ENCODE measurements around the gene GRID2.

GRID2 gene

DNA sequence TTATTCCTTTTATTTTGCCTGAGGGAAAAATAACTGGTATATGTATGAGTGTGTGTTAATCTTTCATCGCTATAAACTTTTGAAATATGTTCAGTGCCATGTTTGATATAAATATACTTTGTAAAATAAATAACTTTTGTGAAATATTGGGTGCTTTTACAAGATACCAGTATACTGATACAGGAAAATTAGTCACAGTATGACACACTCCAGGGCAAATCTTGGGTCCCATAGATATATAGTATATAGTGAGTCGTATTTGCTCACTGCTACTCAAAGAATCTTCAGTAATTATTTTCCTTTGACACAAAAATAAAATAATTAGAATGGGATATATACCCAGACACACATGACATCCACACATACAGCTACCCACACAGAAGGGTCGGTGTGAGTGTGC lies 472.3 kb downstream of the GRID2 start:
- no peak for DNase-seq

DNA sequence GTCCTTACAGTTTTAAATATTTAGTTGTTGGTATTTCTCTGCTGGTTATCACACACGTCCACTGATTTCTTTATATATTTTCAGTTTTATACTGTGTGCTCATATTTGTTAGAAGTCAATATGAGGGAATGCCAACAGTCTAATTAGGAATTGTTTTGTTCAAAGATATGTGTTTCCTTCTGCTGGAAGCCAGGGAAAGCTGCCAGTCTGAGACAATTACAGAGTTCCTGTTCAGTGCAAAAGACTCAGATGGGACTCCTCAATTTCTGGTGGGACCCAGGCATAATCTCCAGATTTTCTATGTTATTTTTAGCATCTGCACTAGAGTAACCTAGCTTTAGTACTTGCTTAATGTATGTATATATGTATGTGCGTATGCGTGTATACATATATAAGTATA lies 486.0 kb downstream of the GRID2 start:
- DNase-seq: no peak

DNA sequence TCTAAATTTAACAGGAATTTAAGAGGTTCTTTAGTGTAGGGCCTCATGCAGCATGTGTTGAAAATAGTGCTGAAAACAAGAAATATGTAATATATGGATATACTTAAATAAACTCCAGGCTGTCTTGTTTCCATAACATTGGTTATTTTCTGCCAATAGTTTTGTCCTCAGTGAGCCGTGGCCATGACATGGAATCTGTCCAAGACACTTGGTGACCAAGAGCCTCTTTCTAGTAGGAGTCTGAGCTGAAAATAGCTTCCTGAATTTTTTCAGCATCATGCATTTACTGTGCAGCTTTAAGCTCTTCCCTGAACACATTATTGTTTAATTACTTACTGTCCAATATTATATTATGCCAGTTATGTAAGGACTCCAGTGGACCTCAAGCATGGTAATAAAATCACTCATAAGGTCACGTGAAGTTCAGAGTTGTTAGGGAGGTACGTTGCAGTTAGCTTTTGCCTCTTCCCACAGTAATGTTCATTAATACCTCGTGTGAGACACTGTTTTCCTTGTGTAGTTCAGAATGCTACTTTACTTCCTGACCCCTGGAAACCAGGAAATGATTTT lies 488.2 kb downstream of the GRID2 start:
- no peak for DNase-seq

DNA sequence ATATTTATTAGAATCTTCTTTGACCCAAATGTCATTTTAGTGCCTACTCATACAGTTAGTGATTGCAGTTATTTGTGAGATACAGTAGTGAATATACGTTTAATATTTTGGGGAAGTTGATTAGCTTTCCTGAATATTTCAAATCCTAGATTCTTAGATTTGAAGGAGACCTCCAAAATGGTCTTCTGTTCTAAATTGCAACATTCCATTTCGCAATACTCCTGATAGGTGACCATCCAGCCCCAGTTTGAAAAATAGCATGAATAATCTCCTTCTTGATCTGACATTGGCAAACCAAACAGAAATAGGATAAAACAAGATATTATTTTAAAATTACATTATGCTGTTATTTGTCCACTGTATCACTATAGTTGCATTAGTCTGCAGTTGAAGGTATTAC lies 505.6 kb downstream of the GRID2 start:
- DNase-seq: no peak

DNA sequence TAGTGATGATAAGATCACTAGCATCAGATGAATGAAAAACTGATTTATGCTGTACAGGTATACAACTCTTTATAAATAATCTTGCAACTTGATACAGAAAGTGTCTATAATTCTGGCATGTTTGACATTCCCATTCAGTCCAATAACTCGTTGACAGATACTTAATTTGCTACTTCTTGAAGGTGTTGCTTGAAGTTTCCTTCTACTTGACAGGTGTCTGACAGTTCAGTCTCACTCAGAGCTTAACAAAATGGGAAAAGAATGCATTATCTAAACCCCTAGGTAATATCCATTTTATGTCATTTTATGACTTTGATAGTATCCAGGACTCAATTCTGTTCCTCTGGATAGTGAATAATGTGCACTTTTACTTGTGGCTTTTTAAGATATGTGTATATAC lies 508.9 kb downstream of the GRID2 start:
- no peak for DNase-seq

DNA sequence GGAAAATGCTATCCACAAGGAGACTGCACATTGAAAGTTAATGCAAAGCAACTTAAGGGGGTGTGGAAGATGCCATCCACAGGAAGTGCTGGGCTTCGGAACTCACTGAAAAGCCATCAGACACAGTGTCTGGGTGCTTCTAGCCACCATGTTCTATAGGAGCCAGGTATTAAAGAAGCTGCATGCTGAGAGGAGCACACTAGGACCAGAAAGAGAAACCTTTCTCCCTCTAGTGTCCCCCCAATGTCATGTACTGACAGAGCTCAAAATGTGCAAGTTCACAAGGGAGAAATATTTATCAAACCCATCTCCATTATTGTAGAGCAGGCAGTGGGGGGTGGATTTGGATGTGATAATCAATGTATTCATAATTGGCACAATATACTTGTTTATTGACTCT lies 510.9 kb downstream of the GRID2 start:
- DNase-seq: no peak

DNA sequence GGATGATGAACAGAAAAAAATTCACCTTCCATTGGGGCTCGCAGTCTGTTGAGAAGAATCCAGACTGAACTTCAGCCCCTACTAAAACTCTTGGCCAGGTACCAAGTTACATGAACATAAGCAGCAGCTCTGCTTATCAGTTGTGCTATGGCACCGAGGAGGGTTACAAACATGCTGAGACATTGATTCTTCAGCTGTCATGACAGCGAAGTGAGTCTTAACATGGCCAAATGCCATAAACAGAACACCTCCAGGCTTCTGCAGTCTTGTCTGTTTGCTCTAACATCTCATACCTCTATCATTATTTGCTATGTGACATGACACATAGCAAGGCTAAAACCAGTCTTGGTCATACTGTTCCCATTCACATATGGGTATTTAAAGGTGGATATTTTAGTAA lies 521.5 kb downstream of the GRID2 start:
- no peak for DNase-seq

DNA sequence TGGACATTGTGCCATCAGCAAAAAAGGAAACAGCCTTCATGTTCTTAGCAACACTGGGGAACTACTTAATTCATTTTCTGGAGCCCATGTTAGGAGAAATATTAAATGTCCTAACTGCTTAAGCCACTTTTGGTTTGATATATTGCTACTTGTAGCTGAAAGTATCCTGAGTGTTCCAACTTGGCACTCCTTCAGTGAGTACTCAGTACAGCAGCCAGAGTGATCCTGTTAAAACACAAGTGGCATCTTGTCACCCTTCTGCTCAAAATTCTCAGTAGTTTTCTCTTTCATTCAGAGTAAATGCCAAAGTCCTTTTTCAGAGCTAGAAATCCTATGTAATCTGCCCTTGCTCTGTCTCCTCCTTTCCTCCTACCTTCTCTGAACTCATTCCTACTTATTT lies 522.0 kb downstream of the GRID2 start:
- DNase-seq: no peak

DNA sequence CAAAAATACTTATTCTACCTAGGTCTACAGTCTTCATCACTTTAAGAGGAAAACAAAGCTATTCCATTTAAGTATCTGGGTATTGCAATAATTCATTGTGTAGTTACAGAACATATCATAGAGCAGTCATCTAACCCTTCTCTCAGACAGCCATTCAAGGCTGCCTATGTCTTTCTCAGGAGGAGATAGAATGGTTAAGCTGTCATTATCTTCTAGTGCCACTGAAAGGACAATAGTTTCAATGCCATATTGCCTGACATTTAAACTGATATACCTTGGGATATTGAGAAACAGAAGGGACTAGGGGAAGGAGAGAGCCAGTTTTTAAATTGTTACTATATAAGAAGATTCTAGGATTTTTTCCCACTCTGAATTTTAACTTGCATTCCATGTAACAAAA lies 527.0 kb downstream of the GRID2 start:
- DNase-seq: no peak

DNA sequence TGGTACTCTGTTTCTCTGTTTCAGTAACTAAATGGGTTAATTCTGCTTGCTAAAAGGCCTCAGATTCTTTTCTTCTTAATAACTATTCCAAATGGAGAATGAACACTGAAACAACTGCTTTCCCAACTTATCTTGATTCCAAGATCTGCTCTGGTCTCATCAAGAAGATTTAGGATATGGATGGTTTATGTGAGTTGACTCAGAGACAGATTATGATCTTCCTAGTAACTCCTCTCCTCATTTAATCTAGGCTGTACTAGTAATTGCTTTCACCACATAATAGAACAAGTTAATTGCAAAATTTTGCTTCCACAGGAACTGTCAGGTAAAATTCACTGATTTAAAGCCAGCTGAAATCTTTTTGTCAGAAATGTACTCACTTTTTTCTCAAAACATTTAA lies 537.1 kb downstream of the GRID2 start:
- no peak for DNase-seq

DNA sequence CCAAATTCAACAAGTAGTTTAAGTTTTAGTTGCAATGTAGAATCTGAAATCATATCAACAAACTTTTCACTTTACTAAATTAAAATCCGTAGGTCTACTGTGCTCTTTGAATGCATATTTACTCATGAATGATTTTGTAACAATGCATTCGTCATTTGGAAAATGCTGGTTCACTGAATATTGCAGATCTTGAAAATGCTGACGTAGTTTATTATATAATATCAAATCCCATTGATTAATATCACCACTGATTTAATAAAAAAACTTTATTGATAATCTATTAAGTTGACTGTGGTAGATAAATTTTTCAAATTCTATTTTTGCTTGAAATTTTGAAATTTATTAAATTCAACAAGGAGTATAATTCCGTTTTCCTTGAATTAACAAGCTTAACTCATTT lies 540.0 kb downstream of the GRID2 start:
- no peak for DNase-seq

DNA sequence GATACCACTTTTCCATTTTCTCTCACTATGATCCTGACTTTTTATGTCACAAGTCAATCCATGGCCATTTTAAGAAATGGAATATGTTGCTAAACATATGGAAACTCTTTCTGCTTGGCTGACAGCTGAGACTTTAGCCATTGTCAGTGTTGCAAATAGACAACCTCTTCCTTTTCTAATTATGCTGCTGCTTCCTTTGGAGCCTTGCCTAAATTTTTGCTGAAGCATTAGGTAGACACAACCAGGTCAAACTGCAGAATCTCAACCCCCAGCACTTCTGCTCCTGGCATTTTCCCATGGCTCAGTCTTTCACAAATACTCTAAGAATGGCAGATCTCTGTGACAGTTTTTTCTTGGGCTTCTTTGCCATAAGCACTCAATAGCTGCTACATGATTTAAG lies 543.3 kb downstream of the GRID2 start:
- DNase-seq: no peak

DNA sequence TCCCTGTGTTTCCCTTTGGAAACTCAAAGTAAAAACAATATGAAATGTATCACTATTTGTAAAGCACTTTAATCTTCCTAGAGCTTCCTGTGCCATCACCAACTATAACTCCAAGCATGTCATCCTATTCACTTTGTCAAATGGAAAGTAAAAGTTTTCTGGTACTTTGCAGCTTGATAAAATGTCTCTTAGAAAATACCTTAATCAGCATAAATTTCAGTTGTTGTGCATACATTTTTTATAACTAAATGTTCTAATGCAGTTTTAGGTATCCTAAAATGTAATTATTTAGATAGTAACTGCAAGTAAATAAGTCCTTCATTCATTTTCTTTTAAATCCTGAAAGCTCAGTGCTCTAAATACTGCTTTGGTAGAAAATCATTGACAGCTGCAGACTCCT lies 558.7 kb downstream of the GRID2 start:
- no peak for DNase-seq

DNA sequence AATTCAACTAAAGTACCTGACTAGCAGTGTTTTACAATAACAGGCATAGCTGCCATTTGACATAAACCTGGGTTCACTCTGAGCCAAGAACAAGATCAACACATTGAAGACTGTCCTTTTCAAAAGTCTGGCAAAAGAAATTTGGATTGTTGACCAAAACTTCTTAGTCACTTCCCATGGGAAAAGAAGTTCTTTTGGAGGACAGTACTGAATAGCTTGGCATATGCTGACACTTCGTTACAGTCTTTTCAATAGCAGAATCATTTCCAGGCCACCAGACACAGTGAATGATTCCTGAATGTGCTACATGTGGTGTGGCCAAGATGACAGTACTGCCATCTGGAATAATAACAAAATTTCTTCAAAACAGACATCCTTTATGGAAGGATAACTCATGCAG lies 560.3 kb downstream of the GRID2 start:
- no peak for DNase-seq

DNA sequence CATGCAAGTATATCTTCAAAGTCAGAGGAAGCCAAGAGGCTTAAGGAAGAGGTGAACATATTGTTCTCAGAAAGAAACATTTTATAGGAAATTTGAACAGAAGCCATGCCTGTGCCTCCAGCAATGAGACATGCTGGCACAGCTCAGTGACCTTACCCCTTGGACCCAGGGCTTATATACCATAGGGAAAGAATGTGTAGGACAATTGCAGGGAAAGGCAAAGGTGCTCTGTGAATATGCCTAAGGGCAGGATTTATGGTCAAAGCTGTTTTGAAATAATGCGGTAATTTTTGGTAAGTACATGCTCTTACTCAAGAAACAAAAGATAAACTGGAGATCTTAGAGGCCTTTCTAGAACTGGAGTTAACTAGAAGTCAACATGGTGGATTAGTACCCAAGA lies 568.8 kb downstream of the GRID2 start:
- no peak for DNase-seq

DNA sequence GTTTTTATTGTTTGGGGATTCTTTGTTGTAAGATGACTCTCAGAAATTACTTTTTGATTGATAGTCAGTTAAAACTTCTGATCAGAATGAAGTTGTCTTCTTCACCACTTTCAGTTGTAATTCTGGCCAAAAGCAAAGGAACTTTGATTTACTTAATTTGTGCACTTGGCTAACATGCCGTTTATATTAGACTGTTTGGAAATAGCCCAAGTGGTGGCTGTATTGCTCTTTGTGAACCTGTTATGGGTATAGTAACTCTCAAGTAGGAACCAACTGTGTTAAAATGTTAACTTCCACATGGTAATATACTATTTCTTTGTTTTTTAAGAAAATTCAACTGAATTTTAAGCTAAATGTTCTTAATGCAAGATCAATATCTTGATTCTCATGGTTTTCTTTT lies 581.9 kb downstream of the GRID2 start:
- DNase-seq: no peak

DNA sequence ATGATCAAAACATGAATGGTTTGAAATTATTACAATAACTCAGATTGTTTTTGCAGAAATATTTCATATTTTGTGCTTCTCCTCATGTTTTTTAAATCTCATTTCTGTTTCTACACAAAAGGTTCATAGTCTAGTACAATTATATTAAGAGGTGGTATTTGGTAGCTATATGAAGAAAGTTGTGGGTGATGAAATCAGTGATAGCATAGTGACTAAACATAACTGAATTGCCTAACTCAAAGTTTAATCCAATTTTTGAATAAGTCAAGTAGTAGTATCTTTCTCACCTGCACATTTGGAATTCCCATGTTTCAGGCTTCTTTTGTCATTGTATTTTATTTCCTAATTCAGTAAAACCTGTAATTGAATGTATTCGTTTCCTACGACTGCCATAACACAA lies 648.7 kb downstream of the GRID2 start:
- DNase-seq: no peak

DNA sequence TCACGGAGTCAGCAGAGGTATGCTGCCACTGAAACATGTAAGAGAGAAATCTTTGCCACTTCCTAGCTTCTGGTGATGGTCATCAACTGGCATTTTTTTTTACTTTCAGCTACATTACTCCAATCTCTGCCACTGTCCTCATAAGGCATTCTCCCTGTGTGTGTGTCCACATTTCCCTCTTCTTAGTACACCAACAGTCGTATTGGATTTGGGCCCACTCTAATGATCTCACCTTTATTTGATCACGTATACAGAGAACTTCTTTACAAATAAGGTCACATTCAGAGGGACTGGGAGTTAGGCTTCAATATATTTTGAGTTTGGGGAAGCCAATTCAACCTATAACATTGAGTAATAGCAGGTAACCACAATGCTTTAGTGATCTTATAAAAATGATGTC lies 649.1 kb downstream of the GRID2 start:
- no peak for DNase-seq

DNA sequence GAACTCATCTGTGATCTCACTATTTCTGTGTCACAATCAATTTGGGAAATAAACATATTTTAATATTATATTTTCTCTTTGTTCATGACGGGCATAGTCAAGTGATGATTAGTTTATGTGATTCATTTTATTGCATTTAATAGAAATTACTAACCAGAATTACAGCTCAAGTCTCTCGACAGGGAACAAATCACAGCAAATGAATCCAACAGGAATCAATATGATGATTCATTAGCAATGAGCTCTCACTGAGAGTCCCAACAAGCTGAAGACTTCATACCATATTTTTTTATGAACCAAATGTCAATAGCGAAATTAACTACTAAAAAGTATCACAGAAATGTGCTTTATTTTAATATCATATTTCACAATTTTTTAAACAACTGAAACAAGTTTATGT lies 649.7 kb downstream of the GRID2 start:
- DNase-seq: no peak

DNA sequence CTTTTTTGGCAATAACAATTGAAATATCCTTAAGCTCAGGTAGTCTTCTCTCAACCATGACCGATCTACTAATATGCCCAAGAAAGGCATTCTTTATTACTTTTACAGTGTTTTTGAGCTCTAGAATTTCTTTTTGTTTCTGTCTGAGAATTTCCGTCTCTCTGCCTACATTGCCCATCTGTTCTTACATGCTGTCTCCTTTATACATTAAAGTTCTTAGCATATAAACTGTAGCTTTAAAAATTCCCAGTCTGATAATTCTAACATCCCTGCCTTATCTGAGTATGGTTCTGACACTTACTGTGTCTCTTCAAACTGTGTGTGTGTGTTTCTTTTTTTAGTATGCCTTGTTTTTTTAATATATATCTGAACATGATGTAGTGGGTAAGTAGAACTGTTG lies 658.1 kb downstream of the GRID2 start:
- DNase-seq: no peak

DNA sequence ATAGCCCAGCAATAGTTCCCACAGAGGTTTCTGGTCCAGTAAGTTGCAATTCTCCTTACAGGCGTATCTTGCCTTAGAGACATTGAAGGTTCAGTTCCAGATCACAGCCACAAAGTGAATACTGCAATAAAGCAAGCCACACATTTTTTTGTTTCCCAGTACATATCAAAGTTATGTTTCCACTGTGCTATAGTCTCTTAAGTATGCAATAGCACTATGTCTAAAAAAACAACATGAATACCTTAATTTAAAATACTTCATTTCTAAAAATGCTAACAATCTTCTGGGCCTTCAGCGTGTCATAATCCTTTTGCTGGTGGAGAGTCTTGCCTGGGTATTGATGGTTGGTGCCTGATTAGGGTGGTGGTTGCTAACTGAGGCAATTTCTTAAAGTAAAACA lies 659.1 kb downstream of the GRID2 start:
- no peak for DNase-seq

DNA sequence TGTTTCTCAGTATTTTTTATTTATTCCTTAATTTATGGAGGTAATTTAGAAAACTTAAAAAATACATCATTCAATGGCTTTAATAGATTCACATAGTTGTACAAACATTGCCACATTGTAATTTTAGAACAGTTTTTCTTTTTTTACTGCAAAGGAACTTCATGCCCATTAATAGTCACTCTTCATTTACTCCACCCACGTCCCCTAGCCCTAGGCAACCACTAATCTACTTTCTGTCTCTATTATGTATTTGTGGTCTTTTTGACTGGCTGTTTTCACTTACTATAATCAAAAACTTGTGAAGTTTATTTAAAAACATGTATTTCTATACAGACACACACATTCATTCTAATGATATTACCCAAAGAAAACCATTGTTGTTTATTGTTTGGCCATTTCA lies 664.8 kb downstream of the GRID2 start:
- DNase-seq: no peak

DNA sequence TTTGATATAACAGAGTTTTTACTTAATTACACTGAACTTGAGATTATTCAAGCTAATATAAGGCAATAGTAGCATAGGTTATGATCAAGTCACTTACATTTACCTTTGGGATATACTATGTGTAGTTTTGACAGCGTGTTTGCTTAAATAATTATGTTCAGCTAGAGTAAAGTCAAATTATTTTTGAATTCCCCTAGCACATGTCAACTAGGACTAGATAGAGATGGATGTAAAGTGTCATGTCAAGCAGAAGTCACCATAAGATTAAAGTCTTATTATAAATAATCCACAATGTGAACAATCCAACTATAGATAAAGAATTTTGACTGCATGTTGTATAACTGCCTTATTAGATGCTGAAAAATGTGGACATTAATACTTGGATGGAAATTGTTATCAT lies 665.2 kb downstream of the GRID2 start:
- DNase-seq: no peak

DNA sequence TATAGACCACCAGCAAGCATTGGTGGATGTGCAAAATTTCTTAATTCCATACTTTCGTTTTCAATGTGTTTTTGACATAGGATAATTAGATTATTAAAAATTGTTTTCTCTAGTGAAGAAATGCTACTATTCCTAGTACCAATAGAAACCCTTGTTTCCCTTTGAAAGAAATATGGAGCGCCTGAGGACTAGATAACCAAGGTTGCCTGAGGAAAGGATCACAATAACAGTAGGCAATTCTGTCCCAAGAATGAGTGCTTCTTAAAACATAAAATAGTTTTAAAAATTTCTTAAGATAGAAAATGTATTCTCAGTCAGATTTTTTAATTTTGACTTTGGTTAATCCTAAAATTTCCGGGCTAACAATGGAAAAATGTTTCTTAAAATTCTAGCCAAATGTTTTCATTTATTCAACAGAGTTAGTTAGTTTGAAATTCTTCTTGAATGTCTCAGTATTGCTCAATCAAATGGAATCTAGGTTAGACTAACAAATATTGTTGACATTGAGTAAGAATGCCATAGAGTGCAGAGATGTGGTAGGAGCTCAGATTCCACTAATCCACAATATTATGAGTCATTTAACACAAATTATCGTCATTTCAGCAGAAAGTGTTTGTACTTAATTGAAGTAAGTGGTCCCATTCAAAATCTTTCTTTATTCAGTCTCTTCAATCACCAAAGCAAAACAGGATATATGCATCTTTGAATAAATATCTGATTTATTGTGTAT lies 666.0 kb downstream of the GRID2 start:
- DNase-seq: no peak

DNA sequence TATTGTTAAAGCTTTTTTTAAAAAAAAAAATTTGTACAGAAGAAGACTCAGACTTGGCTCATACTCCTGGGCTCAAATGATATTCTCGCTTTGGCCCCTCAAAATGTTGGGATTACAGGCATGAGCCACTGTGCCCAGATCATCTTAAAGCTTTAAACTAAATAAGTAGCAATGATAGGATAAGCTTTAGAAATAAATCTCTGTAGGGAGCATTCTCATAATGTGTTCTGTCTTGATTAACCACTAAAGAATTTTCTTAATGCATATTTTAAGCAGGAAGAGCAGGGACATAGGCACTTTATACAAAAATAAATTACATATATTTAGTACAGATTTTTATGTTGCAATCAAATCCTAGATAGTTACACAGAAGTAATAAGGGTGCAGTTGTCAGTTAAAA lies 667.2 kb downstream of the GRID2 start:
- DNase-seq: no peak
